Cardiac muscle cell (in vitro differentiated cells and primary cell): ENCODE data around the gene ACOXL. TPM values are rescaled to one million over a fixed set of nuclear protein-coding genes. Genes with fewer than 3 reads are reported as not detected.
A peak's percentile ranks its signal among the peaks of the same experiment; 100 is the strongest.

Experiments
- DNase-seq, 2 donors: peaks; one replicate each; pipeline versions ENCODE4 v3.0.0 to v3.0.0-alpha.2; 2010 to 2017; ENCODE audit warnings: low read depth in 1 of 2, low spot score in 1 of 2
- H3K27ac ChIP-seq: fragments of 200-600 bp; sonication (generic); 2 replicates; pipeline ENCODE4 v1.5.1; 2016
- H3K27me3 ChIP-seq: fragments of 200-600 bp; sonication (generic); 2 replicates; pipeline ENCODE4 v1.6.0; 2016; ENCODE audit warnings: control low read depth
- H3K36me3 ChIP-seq: fragments of 200-600 bp; sonication (generic); 2 replicates; pipeline ENCODE4 v1.5.1; 2016; ENCODE audit warnings: control low read depth
- H3K4me1 ChIP-seq: fragments of 200-600 bp; sonication (generic); 2 replicates; pipeline ENCODE4 v1.8.1; 2017; ENCODE audit warnings: low read depth, mild to moderate bottlenecking, mixed run types
- H3K4me3 ChIP-seq: fragments of 200-600 bp; sonication (generic); 2 replicates; pipeline ENCODE4 v1.5.1; 2016; ENCODE audit warnings: mild to moderate bottlenecking
- H3K9me3 ChIP-seq: fragments of 200-600 bp; sonication (generic); 2 replicates; pipeline ENCODE4 v1.5.1; 2017; ENCODE audit warnings: low read depth, mild to moderate bottlenecking, control low read depth
- polyA plus RNA-seq: library from polyadenylated mRNA; unstranded; fragments of >200 nt; fragmentation: Nextera tagmentation; extraction: Ambion mirVana; gene quantifications from 2 replicates; pipeline ENCODE4 v1.2.1, GENCODE V29; 2016
- total RNA-seq: library from RNA; depleted of rRNA; stranded (reverse); fragments of >200 nt; gene quantifications from 2 replicates; pipeline ENCODE4 v1.2.3, GENCODE V29; 2016
- TF ChIP-seq, protein P1 (sequence below): IDR thresholded peaks from 2 replicates; pipeline ENCODE4 v1.5.1; 2012; ENCODE audit warnings: low read depth, mild to moderate bottlenecking, low read length

The ACOXL gene
- total and polyA plus RNA-seq, 2 experiments from 2014 or later = 0.89 to 2.4 TPM

DNA sequence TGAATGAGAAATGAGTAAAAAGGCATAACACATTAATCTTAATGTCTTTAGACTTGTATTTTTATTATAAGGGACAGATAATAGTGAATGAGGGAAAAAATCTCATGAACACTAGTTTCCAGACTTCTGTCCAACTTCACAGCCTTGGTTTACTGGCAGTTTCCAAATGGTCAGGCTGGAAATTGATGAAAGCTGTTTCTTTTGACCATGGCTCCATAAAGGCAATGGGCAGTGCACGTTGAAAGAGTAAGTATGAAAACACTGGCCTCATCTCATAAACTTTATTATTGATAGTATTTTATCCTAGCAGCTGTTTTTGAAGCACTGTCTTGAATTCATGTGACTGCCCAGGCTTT is 411.4 kb downstream of the ACOXL start:
- H3K36me3 ChIP-seq = peaks cover 4% of the 10 kb centered on the region
- no peaks in the 10 kb centered on the region for H3K4me1 ChIP-seq
- H3K27me3 ChIP-seq = no peaks in the 10 kb centered on the region
- no peak for DNase-seq
- TF ChIP-seq, protein P1, sequence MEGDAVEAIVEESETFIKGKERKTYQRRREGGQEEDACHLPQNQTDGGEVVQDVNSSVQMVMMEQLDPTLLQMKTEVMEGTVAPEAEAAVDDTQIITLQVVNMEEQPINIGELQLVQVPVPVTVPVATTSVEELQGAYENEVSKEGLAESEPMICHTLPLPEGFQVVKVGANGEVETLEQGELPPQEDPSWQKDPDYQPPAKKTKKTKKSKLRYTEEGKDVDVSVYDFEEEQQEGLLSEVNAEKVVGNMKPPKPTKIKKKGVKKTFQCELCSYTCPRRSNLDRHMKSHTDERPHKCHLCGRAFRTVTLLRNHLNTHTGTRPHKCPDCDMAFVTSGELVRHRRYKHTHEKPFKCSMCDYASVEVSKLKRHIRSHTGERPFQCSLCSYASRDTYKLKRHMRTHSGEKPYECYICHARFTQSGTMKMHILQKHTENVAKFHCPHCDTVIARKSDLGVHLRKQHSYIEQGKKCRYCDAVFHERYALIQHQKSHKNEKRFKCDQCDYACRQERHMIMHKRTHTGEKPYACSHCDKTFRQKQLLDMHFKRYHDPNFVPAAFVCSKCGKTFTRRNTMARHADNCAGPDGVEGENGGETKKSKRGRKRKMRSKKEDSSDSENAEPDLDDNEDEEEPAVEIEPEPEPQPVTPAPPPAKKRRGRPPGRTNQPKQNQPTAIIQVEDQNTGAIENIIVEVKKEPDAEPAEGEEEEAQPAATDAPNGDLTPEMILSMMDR = no peak
- H3K4me3 ChIP-seq = no peak overlapping the region
- no peak overlapping the region for H3K27ac ChIP-seq
- H3K9me3 ChIP-seq = no peaks in the 10 kb centered on the region

DNA sequence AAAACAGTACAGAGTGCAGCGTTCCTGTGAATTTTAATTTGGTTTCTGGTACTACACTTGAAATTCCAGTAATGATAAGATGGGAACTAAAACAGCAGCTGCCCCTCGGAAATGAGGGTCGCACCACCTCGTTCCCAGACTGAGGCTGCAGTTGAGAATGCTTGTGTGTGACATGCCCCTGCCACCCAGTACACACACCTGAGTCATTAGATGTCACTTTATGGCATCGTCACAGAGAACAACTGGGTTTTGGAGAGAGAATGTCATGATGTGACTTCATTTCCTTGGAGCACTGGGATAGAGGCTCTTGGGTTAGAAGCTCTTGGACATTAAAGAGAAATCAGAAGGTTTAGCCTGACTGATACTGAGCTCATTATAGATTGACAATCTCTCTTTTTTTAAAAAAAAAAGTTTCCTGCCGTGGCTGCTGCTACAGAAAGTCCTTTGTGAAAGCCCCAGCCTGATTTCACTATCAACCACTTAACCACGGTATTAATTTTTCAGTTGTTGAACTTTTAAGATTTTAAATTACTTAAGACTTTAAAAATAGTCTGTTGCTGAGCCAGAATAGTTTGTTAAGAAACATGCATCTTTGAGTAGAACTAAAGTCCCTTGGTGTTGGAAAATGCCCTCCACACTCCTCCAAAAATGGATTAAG is 412.9 kb downstream of the ACOXL start:
- H3K4me1 ChIP-seq = no peaks in the 10 kb centered on the region
- H3K27me3 ChIP-seq = no peaks in the 10 kb centered on the region
- no peak overlapping the region for H3K4me3 ChIP-seq
- H3K36me3 ChIP-seq = peaks cover 3% of the 10 kb centered on the region
- no peaks in the 10 kb centered on the region for H3K9me3 ChIP-seq
- DNase-seq = no peak
- peak overlapping the region; percentile 21 for H3K27ac ChIP-seq
- TF ChIP-seq, protein P1 = no peak

GRCh38 chr2:111145951-111146350 is 413.6 kb downstream of the ACOXL start:
- DNase-seq = no peak
- Histone ChIP-seq H3K9me3 (no peaks in the 10 kb centered on the region), H3K36me3 (peaks cover 8% of the 10 kb centered on the region), H3K4me1 (no peaks in the 10 kb centered on the region), H3K27me3 (no peaks in the 10 kb centered on the region), H3K4me3 (no peak overlapping the region), H3K27ac (no peak overlapping the region)
- TF ChIP-seq, protein P1 = no peak

- H3K9me3 ChIP-seq = no peaks in the 10 kb centered on the region
- no peaks in the 10 kb centered on the region for H3K27me3 ChIP-seq
- TF ChIP-seq, protein P1 = no peak
- H3K36me3 ChIP-seq = peaks cover 22% of the 10 kb centered on the region
- H3K27ac ChIP-seq = no peak overlapping the region
- H3K4me1 ChIP-seq = no peaks in the 10 kb centered on the region
- DNase-seq = no peak
- H3K4me3 ChIP-seq = no peak overlapping the region
These were observed 416.0 kb downstream of the ACOXL start for GRCh38 chr2:111148225-111148873.

DNA sequence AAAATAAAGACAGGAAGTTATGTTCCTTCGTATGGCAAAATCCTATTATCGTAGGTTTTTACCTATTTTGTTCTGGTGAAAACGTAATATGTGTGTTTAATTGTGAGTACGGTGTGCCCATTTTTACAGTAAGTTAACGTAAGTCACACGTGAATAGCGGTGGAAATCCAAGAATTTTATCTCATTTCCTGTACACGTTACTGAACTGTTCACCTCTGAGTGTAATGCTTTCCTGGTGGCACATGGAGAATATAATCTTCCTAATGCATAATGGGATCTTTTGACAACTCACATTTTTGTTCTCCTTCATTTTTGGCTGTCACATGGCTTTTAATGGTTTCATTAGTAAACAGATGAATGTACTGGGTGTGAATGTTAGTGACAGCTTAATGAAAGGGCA is 416.6 kb downstream of the ACOXL start:
- Histone ChIP-seq H3K9me3 (no peaks in the 10 kb centered on the region), H3K4me3 (no peak overlapping the region), H3K4me1 (no peaks in the 10 kb centered on the region), H3K27ac (no peak overlapping the region), H3K36me3 (peaks cover 28% of the 10 kb centered on the region), H3K27me3 (no peaks in the 10 kb centered on the region)
- TF ChIP-seq, protein P1 = no peak
- DNase-seq = peak in 1 of 2 donors; percentile 53
